KBM-7 (cell line): ENCODE results near the gene MMP14.

Source experiments
- DNase-seq: peaks from one replicate; pipeline ENCODE4 v3.0.0-alpha.2; 2015
- in situ Hi-C: fragments of 300-500 bp; cut with MboI; formaldehyde crosslinking; loops from 2 replicates; pipeline ENCODE4 v1.14.3; 2020; ENCODE audit warnings: low sequenced_read_pairs, low pct_unique_long_range_greater_than_20kb, mixed read lengths

Gene MMP14

GRCh38 chr14:22897357-22897756 is 61.0 kb downstream of the MMP14 start:
- in situ Hi-C loops: no loop called here

More at GRCh38 chr14:22897357-22897756, 61.0 kb downstream of the MMP14 start:
- DNase-seq: no peak
